OCI-LY7 (cell line): Measurements from ENCODE around the gene CDC42EP3. TPM values are rescaled to one million over a fixed set of nuclear protein-coding genes. Genes with fewer than 3 reads are reported as not detected.

ENCODE experiments used
- BruUV-seq: library from RNA; stranded (reverse); fragments of 400-500 nt; replicated peaks from 2 replicates; lab custom pipeline; 2021; lab: Mats Ljungman, UMichigan
- CTCF ChIA-PET: fragments of 300-600 bp; sonication (Branson Sonifier 250); formaldehyde crosslinking; loops from one replicate; lab custom pipeline; 2022; ENCODE audit warnings: antibody characterized with exemption; ENCODE audit not compliant: unreplicated experiment; lab: Charles Lee
- POLR2A ChIA-PET: fragments of 300-600 bp; sonication (Branson Sonifier 250); formaldehyde crosslinking; loops from one replicate; lab custom pipeline; 2022; ENCODE audit warnings: antibody characterized with exemption; lab: Charles Lee
- DNase-seq: peaks from one replicate; pipeline ENCODE4 v3.0.0-alpha.2; 2015; ENCODE audit warnings: low spot score
- H2AFZ ChIP-seq: fragments of 200-600 bp; sonication (generic), shearing (Covaris generic); 2 replicates; pipeline ENCODE4 v1.6.1; 2014; ENCODE audit warnings: mild to moderate bottlenecking, antibody characterized with exemption, low read length, moderate library complexity
- H3K27ac ChIP-seq: fragments of 200-600 bp; sonication (generic); 2 replicates; pipeline ENCODE4 v1.5.1; 2014; ENCODE audit warnings: mixed run types, low read depth, mild to moderate bottlenecking, moderate library complexity, low read length, inconsistent platforms; ENCODE audit not compliant: poor library complexity, severe bottlenecking
- H3K36me3 ChIP-seq: fragments of 200-600 bp; sonication (generic); 2 replicates; pipeline ENCODE4 v1.6.1; 2014; ENCODE audit warnings: mild to moderate bottlenecking, antibody characterized with exemption, low read length, moderate library complexity, mixed read lengths; ENCODE audit not compliant: insufficient read depth
- H3K4me1 ChIP-seq: fragments of 200-600 bp; sonication (generic); 2 replicates; pipeline ENCODE4 v1.5.1; 2014; ENCODE audit warnings: mild to moderate bottlenecking, low read length; ENCODE audit not compliant: insufficient read depth, poor library complexity, severe bottlenecking
- H3K4me2 ChIP-seq: fragments of 200-600 bp; sonication (generic); 2 replicates; pipeline ENCODE4 v1.6.1; 2014; ENCODE audit warnings: mild to moderate bottlenecking, low read length
- H3K4me3 ChIP-seq: fragments of 200-600 bp; sonication (generic); 2 replicates; pipeline ENCODE4 v1.5.1; 2014; ENCODE audit warnings: mild to moderate bottlenecking, low read depth, low read length; ENCODE audit not compliant: poor library complexity, severe bottlenecking
- H3K79me2 ChIP-seq: fragments of 200-600 bp; sonication (generic); 2 replicates; pipeline ENCODE4 v1.6.1; 2016; ENCODE audit warnings: low read depth, mild to moderate bottlenecking, low read length, moderate library complexity, mixed read lengths; ENCODE audit not compliant: insufficient read depth
- H3K9me2 ChIP-seq: fragments of 200-600 bp; sonication (generic); 2 replicates; pipeline ENCODE4 v1.6.1; 2016; ENCODE audit warnings: mild to moderate bottlenecking, low read length, mixed read lengths; ENCODE audit not compliant: insufficient read depth
- H3K9me3 ChIP-seq: fragments of 200-600 bp; sonication (generic); 2 replicates; pipeline ENCODE4 v1.6.1; 2014; ENCODE audit warnings: mild to moderate bottlenecking, mixed run types, low read length, mixed read lengths
- H4K20me1 ChIP-seq: fragments of 200-600 bp; sonication (generic); 2 replicates; pipeline ENCODE4 v1.6.1; 2014; ENCODE audit warnings: mild to moderate bottlenecking, antibody characterized with exemption, low read length, moderate library complexity, mixed read lengths; ENCODE audit not compliant: insufficient read depth
- EZH2phosphoT487 ChIP-seq: fragments of 200-600 bp; sonication (generic); IDR thresholded peaks from 2 replicates; pipeline ENCODE4 v1.6.1; 2018; ENCODE audit warnings: low read depth, borderline replicate concordance, mild to moderate bottlenecking, mixed run types, antibody characterized with exemption, low read length, moderate library complexity, mixed read lengths
- intact Hi-C: fragments of 100-400 bp; cut with micrococcal nuclease; formaldehyde crosslinking; loops from one replicate; pipeline ENCODE4 v1.10.0; 2022; ENCODE audit not compliant: unreplicated experiment
- total RNA-seq, 2 experiments: library from RNA; depleted of rRNA in 1 of 2; stranded (reverse); fragments of >200 nt in 1 of 2; shearing (Covaris generic) in 1 of 2; gene quantifications; 2 replicates each; pipeline ENCODE4 v1.2.3, GENCODE V29; 2014 to 2022
- TF ChIP-seq, protein P1 (sequence below): fragments of 200-600 bp; sonication (generic); conservative IDR thresholded peaks from 2 replicates; pipeline ENCODE4 v1.5.1; 2014; ENCODE audit warnings: mild to moderate bottlenecking, antibody characterized with exemption, low read length, moderate library complexity, mixed read lengths

CDC42EP3 gene
- total RNA-seq, 2 experiments from 2014 or later: 7.2 to 22.9 TPM

DNA sequence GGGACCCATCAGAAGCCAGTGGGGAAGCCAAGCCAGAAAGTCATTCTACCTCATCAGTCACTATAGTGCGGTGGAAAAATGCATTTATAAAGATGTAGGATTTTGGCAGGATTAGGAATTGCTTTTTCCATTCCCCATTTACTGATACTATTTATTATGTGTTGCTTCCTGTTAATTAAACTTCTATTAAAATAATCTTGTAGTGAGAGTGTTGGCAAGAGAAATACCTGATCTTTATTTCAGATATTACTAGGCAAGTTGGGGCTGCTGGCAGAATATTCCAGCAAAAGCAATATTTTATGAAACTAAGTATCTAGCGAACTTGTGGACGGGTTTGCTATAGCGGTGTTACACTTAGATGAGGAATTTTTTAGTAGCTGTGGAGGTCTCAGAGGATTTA, 23.9 kb upstream of the CDC42EP3 start:
- Histone ChIP-seq H4K20me1 (no peaks in the 10 kb centered on the region), H2AFZ (no peak overlapping the region), H3K36me3 (no peaks in the 10 kb centered on the region), H3K79me2 (no peaks in the 10 kb centered on the region), H3K4me2 (no peak overlapping the region), H3K4me3 (no peak overlapping the region), H3K4me1 (no peaks in the 10 kb centered on the region), H3K9me2 (no peaks in the 10 kb centered on the region), H3K27ac (no peak overlapping the region), H3K9me3 (no peaks in the 10 kb centered on the region)
- intact Hi-C loops: no loop called here
- DNase-seq: no peak
- CTCF ChIA-PET: no interaction called here
- TF ChIP-seq EZH2phosphoT487: no peak
- TF ChIP-seq, protein P1, sequence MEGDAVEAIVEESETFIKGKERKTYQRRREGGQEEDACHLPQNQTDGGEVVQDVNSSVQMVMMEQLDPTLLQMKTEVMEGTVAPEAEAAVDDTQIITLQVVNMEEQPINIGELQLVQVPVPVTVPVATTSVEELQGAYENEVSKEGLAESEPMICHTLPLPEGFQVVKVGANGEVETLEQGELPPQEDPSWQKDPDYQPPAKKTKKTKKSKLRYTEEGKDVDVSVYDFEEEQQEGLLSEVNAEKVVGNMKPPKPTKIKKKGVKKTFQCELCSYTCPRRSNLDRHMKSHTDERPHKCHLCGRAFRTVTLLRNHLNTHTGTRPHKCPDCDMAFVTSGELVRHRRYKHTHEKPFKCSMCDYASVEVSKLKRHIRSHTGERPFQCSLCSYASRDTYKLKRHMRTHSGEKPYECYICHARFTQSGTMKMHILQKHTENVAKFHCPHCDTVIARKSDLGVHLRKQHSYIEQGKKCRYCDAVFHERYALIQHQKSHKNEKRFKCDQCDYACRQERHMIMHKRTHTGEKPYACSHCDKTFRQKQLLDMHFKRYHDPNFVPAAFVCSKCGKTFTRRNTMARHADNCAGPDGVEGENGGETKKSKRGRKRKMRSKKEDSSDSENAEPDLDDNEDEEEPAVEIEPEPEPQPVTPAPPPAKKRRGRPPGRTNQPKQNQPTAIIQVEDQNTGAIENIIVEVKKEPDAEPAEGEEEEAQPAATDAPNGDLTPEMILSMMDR: no peak
- POLR2A ChIA-PET: no interaction called here
- BruUV-seq: no TSS peak

DNA sequence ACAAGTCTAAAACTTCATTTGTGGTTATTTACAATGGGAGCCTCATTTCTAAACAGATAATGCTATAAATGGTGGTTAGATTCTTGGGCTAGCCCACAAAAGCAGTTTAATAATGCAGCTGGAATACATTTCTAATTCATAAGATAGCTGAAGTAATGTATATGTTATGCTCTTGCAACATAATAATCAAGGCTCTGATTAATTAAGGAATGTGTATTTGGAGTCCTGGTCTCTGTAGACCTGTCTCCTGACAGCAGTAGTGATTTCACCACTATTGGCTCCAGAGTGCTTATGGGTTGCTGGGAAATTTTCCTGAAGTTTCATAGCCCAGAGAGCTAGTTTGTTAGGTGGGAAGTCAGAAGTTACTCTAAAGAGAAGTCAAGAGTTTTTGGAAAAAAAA, 21.3 kb upstream of the CDC42EP3 start:
- ChIA-PET CTCF (no interaction called here), POLR2A (interaction anchor here (0.7 kb wide), 1 partner anchor 537 kb away, joined by 3 read pairs; no protein-coding TSS in a partner anchor)
- intact Hi-C loops: no loop called here
- Histone ChIP-seq H3K79me2 (no peaks in the 10 kb centered on the region), H3K4me1 (no peaks in the 10 kb centered on the region), H3K36me3 (no peaks in the 10 kb centered on the region), H3K9me2 (no peaks in the 10 kb centered on the region), H3K9me3 (no peaks in the 10 kb centered on the region), H3K4me2 (no peak overlapping the region), H2AFZ (no peak overlapping the region), H4K20me1 (no peaks in the 10 kb centered on the region), H3K4me3 (no peak overlapping the region), H3K27ac (no peak overlapping the region)
- TF ChIP-seq, protein P1: no peak
- no peak for TF ChIP-seq EZH2phosphoT487
- no peak for DNase-seq
- BruUV-seq: no TSS peak

DNA sequence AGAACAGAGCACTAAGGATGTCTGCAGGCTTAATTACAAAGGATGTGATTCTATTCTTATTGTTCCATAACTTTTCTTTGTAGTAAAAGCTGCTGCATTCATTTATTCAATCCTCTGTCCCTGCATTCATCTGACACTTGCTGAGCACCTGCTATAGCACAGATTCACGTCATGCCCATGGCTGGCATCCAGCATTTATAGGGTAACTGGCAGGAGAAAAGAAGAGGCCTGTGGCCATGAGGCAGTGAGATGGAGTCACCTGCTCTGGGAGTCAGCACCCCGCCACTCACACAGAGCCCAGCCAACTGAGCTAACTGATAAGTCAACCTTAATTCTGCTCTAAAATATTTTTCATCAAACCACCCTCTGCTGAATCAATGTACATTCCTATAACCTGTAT, 18.3 kb upstream of the CDC42EP3 start:
- Histone ChIP-seq H3K9me2 (no peaks in the 10 kb centered on the region), H3K9me3 (no peaks in the 10 kb centered on the region), H3K4me1 (no peaks in the 10 kb centered on the region), H4K20me1 (no peaks in the 10 kb centered on the region), H3K79me2 (no peaks in the 10 kb centered on the region), H3K27ac (no peak overlapping the region), H3K36me3 (no peaks in the 10 kb centered on the region), H3K4me2 (no peak overlapping the region), H3K4me3 (no peak overlapping the region), H2AFZ (no peak overlapping the region)
- BruUV-seq: no TSS peak
- intact Hi-C loops: no loop called here
- ChIA-PET CTCF (no interaction called here), POLR2A (interaction anchor here (0.6 to 0.7 kb wide), 2 partner anchors 38 to 53 kb away, joined by 3 to 7 read pairs; no protein-coding TSS in a partner anchor)
- TF ChIP-seq EZH2phosphoT487: no peak
- TF ChIP-seq, protein P1: no peak
- DNase-seq: no peak
